HG03457 (cell line): ENCODE results near the gene LGMN.
"Not testable (repeated sequence)": the region's sequence is repeated elsewhere in the genome, so short reads cannot be mapped to it uniquely, and the experiment has no call there.

Experiments
- ATAC-seq: cut with Tn5 transposase; IDR thresholded peaks from one replicate; pipeline ENCODE4 v1.9.1; 2021; ENCODE audit warnings: moderate number of reproducible peaks; ENCODE audit not compliant: unreplicated experiment

LGMN gene

DNA sequence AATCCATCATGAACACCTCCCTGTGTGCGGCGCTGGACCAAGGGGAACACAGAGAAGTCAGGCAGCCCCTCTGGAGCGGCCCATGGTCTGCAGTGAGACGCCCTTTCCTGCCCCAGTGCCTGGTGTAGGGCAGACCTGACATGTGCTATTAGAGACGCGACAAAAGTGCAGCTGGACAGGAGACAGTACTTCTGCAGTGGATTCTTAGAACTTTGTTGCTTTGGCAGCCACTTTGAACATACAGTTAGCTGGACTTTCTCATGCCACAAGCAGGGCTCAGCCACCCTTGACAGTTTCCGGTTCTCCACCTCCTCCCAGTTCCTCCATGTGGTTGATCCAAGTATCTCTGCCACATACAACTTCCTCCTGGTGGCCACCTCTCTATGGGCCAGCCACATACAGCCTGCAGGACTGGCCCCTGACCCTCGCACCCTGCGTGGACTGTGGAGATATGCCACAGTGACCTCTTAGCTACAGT is 45.9 kb downstream of the LGMN start:
- no peak for ATAC-seq

DNA sequence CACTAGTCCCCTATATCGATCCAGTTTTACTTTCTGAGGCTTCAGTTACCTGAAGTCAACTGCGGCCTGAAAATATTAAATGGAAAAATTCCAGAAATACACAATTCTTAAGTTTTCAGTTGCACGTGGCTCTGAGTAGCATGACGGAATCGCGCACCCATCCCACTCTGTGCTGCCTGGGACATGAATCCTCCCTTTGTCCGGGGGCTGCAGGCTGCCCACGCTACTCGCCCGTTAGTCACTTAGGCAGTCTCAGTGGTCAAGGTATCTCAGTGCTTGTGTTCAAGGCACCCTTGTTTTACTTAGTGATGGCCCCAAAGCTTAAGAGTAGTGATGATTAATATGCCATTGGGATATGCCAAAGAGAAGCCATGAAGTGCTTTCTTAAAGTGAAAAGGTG is 46.6 kb downstream of the LGMN start:
- no peak for ATAC-seq

DNA sequence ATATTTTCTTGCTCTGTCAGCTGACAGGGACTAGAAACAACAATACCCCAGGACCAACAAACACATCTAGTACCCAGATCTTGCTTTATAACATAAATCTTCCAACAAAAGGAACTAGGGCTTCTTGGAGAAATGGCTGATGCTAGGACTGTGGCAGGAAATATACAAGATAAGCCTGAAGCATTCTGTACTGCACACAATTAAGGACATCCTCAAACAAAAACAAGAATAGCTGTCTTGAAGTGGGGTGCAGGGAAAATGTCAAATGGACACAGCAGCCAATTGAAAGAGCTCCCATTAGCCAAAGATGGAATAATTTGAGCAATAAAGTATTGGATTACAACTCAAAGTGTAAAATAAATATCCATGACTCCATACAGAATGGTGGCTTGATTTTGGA is 50.0 kb downstream of the LGMN start:
- ATAC-seq: no peak

DNA sequence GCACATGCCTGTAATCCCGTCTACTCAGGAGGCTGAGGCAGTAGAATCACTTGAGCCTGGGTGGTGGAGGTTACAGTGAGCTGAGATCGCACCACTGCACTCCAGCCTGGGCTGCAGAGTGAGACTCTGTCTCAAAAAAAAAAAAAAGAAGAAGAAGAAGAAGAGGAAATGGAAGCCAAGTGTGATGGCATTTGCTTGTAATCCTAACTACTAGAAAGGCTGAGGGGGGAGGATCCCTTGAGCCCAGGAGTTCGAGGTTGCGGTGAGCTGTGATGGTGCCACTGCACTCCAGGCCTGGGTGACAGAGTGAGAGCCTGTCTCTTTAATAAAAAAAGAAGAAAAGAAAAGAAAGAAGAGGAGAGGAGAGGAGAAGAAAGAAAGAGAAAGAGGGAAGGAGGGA is 52.1 kb downstream of the LGMN start:
- ATAC-seq: no peak

DNA sequence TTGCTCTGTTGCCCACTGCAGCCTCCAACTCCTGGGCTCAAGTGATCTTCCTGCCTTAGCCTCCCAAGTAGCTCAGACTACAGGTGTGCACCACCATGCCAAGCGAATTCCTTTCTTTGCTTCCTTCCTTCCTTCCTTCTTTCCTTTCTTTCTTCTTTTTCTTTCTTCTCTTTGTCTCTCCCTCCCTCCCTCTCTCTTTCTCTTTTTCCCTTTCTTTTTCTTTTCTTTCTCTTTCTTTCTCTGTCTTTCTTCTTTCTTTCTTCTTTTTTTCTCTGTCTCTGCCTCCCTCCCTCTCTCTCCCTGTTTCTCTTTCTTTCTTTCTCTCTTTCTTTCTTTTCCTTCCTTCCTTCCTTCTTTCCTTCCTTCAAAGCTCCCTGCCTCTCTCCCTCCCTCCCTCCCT is 52.9 kb downstream of the LGMN start:
- no peak for ATAC-seq

DNA sequence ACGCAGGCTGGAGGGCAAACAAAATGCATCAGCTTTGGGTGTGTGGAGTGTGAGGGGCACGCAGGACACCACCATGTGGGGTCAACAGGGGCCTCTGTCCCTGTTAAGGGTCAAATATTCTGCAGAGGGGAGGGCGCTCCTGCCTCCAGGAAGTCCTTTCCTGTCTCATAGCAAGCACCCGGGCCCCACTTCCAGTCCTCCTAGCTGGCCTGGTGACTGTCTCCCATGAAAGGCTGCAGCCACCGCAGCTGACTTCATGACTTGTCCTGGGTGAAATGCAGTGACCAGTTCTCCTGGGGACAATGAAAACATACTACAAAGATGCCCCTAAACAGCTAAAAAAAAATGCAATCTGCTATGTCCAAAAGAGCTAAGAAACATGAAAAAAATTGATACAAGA is 53.6 kb downstream of the LGMN start:
- ATAC-seq: no peak

DNA sequence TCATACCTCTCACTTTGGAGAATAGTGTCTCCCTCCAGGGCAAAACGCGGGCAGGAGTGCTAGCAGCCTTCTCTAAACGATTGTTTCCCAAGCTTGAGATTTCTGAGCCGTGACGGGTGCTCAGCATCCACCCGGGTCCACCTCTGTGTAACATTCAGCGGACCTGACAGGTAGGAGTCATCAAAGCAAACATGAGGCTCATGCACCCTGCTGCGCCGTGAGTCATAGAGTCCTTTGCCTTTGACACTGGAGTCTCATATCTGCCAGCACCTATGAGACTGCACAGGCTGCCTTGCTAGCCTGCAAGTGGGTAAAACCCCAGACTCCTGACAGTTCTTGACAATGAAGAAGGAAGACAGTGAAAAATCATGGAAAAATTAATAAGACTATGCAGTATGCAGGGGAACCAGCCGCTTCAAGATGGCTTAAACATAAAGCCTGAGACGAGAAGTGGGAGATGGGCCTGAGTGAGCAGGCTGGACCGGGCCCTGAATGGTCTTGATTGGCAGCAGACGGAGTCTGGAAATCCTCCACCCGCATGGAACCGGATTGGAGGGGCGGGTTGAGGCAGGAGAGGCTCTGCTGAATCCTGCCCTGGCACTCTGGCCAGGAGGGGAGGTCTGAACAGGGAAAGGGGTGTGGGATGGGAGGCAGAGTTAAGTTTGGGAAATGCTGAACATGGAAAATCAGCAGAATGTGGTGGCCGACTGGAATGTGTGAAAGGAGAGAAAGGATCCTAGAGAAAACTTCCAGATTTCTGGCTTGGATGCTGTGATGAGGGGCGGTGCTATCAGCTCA is 54.2 kb downstream of the LGMN start:
- no peak for ATAC-seq

DNA sequence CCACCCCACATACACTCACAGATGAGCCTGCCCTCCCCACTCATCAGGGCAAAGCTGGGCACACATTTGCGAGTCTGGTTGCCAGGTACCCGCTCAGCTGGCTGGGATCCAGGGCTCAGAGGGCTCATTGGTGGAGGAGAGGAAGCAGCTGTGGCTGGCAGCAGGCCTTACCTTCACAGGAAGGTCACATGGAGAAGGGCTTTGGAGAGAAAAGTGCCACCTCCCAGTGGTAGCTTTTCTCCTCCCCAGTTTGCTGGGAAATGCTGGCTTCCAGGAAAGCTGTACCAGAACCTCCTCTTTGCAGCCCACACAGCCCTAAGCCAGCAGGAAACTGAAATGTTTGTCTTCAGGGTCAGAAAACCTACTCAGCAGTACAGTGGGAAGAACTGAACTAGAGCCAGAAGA is 55.6 kb downstream of the LGMN start:
- ATAC-seq: no peak

DNA sequence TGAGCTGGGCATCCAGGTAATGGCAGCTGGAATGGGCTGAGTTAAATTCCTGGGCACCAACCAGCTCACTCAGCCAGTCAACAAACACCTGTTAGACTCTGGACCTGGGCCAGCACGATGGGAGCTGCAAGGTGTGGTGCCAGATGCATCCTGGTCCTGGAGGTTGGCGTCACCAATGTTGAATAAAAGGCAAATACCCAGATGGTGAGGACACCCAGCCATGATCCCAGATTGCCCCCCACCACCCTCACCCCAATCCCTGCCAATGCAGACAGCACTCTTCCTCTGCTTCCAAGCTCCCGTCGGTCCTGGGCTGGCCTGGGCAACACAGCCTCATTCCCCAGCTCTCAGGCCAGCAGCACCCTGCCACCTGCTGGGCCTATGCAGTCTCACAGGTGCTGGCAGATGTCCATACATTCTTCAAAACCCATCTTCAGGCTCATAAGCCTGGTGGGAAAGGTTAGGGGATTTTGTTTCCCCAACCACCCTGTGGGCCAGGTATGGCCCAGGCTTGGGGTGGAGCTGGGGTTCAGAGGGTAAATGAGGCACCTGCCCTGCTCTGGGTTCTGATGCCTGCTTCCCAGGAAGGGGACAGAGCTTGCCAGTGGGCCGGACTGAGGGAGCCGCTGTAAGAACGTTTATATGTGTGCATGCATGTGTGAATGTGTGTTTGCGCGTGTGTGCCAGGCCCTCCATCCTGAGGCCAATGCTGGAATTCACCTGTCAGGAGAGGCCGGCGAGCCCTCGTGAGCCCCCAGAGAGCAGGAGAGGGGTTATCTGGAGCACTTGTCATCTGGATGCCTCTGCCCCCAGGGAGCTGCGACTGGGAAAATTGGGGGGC is 58.0 kb downstream of the LGMN start:
- ATAC-seq: no peak

DNA sequence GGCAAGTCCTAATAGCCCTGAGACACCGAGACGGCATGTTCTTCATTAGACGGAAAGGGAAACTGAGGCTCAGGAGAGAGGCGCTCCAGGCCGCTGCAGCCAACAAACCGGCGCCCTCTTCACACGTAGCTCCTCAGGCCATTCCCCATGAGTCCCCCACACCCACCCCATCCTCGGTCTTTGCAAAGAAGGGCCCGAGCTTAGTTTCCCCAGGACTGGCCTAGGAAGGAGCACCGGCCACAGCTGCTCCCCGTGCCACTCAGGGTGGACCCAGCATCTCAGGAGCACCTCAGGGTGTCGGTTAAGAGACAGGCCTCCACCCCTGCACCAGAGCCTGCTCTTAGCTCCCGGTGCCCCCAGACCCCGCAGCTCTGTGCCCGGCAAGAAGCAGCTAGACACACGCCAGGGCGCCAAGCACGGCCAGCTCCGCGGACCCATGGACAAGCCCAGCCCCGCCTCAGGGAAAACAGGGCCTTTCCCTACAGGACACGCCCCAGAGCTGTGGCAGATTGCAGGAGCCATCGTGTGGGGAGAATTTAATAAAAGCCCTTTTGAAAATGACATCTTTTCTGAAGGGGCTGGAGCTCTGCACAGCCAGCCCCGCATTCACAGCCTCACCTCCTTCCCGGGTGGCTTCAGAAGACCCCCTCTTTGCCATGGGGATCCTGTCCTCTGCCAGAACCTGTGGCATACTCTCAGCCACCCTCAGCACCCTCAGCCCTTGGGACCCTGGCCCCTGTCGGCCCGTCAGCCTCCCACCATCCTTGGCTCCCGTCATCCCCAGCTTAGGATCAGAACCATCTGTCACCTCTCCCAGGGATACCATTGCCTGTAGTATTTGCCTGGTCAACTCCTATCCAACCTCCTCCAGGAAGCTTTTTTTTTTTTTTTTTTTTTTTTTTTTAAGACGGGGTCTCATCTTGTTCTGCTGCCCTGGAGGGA is 59.7 kb downstream of the LGMN start:
- ATAC-seq: no peak

DNA sequence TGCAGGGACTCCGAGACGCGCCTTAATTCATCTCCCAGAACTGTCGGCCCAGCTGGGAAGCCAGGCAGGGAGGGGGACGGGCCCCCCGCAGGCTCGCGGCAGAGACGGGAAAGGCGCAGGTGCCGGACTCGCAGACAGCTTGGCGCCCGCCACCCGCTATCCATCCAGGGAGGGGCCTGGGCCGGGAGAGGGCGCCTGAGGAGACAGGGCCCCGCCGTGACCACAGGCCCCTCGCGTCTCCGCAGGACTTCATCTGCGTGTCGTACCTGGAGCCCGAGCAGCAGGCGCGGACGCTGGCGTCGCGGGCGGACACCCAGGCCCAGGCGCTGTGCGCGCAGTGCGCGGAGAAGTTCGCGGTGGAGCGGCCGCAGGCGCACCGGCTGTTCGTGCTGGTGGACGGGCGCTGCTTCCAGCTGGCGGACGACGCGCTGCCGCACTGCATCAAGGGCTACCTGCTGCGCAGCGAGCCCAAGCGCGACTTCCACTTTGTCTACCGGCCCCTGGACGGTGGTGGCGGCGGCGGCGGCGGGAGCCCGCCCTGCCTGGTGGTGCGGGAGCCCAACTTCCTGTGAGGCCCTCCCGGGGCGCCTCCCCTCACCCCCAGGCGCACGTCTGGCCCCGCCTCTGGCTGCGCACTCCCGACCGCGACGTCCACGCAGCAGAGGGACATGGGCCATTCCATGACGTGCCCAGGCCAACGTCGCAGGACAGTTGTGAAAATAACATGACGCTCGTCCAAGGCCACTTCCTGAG is 60.6 kb downstream of the LGMN start:
- no peak for ATAC-seq

DNA sequence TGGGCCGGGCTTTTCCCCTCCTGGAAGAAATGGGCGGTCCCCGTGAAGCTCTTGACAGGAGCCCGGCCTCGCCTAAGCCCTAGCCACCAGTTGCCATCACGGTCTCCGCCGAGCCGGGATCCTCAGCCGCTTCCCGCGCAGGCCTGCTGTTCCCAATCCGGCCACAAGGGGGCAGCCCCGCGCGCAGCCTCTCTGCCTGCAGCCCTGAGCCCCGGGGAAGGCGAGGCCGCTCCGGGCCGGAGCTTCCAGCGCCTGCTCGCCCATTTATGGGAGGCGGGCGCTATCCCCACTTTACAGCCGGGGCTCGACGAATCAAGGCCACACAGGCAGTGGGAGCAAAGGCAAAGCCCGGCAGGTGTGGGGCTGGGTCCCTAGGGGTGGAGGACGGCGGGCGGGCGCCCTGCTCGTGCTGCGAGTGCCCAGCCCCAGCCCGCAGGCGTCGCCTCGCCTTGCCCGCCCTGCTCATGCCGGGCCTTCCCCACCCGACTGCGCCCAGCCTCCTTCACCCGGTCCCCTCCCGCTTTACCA is 61.5 kb downstream of the LGMN start:
- ATAC-seq: no peak

DNA sequence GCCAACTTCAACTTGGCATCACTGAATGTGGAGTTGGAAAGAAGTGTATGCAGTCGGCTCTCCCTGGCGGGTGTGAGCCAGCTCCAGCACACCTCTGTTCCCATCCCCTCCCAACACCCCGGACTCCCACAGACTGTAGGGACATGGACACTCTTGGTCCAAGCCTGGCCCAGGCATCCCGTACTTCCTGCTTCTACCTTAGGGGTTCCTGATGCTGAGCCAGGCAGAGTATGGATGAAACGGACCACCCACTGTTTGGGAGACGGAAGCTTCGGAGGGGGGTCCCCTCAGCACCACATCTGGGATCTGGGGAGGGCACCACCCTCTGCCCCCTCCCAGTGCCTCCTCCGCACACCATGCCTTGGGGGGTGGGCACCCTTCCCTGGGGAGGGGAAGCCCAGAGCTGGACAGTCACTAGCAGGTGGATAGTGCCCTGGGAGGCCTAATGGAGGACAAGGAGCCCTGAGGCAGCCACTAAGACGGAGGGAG is 62.0 kb downstream of the LGMN start:
- no peak for ATAC-seq

DNA sequence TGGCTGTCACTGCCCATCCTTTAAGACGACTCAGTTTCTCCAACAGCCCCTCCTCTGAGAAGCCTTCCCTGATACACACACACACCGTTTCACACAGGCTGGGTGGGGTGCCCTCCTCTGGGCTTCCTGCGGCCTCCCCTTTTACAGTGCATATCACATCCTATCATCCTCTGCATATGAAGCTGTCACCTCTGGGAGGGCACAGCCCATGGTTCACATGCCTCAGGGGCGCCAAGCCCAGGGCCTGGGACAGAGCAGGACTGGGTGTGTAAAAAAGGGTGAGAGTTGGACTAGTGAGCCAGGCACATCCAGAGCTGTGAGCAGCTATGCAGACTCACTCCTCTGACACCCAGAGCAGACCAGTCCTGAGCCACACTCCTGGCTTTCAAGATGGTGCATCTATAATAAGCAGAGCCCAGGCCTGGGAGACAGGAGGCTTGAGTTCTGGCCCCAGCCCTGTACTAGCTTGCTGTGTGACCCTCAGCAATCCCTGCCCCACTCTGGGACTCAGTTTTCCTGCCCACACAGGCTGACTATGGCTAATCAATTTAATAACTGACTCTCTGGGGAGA is 62.6 kb downstream of the LGMN start:
- ATAC-seq: no peak

DNA sequence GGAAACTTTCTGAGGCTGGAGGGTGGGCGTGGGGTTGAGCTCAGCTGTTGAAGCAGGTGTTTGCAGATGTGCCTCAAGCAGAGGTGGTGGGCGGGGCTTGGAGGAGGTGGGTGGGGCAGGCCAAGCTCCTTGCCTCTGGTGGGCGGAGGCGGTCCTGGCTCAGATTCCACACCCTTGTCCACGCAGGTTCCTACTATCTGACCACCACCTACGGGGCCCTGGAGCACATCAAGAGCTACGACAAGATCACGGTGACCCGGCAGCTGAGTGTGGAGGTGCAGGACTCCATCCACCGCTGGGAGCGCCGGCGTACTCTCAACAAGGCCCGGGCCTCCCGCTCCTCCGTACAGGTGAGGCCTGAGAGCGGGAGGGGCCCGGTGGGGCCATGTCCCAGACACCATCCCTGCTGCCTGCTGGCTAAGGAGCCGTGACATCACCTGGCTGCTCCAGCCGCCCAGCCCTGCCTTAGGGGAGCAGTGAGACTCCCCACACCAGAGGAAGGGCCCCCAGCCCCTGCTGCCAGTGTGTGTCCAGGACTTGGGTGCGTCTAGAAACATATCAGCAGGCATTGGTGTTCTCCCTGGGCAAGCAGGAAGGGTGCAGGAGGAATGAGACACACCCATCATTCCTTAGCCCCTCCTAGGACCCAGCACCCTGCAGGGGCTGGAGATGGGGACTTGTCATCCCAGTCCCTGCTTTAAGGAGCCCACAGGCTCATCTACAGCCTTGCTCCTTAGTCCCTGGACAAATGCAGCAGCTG is 63.4 kb downstream of the LGMN start:
- no peak for ATAC-seq

DNA sequence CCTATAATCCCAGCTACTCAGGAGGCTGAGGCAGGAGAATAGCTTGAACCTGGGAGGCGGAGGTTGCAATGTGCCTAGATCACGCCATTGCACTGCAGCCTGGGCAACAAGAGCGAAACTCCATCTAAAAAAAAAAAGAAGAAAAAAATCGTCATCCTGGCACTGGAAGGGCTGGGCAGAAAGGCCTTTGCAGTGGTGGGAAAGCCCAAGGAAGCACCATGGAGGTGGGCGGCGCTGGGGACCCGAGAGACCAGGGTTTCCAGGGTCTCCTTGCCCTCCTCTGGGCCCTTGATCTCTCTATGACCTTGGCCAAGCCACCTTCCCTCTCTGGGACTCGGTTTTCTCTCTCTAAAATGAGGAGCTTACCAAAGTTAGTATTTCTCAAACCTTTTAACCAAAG is 65.4 kb downstream of the LGMN start:
- ATAC-seq: no peak

DNA sequence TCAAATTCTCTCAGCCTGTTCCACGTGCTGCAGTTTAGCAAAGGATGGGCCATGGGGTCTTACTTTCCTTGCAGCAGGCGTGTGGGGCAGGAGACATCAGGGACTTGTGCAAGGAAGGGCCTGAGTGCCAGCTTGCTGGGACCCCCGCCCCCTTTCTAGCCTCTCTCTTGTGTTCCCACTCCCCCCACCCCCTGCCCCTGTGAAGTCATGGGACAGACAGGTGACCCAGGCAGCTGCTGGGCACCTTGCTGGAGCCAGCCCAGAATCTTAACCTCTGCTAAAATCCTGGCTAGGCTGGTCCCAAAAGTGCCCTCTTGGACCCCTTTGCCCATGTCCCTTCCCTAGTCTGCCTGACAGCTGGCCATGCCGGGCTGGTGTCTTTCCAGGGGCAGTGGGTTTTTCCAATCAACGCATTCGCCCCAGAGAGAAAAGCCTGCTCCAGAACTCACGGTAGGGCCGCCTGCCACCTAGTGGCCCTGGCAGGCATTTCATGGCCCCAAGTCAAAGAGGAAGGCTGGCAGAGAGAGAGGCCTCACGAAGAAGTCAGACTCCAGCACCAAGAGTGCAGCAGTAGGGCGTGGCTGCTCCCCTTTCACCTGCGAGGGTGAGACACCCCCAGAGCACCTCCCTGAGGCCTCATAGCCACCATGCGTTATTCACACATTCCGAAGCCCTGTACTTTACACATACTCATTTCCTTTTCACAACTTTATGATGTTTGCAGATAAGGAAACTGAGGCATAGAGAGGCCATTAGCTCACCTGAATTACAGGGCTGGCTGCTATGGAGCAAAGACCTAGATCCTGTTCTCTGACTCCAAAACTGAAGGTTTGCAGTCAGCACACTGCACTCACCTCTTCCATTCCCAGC is 67.4 kb downstream of the LGMN start:
- ATAC-seq: no peak

DNA sequence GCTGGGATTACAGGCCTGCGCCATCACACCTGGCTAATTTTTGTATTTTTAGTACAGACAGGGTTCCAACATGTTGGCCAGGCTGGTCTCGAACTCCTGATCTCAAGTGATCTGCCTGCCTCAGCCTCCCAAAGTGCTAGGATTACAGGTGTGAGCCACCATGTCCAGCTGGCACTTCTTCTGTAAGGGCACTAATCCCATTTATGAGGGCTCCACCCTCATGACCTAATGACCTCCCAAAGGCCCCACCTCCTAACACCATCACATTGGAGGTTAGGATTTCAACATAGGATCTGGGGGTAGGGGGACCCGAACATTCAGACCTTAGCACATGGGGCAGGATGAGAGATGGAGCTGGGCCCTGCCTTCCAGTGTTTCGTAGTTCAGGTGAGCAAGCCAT is 68.1 kb downstream of the LGMN start:
- not testable (repeated sequence) for ATAC-seq
